ENCODE measurements around the gene ALG6. TPM values are rescaled to one million over a fixed set of nuclear protein-coding genes. Genes with fewer than 3 reads are reported as not detected.
A peak's percentile ranks its signal among the peaks of the same experiment; 100 is the strongest.

The ALG6 gene
- total and polyA plus RNA-seq, 5 donors, result 5.0 to 6.2 (median 5.4) TPM

DNA sequence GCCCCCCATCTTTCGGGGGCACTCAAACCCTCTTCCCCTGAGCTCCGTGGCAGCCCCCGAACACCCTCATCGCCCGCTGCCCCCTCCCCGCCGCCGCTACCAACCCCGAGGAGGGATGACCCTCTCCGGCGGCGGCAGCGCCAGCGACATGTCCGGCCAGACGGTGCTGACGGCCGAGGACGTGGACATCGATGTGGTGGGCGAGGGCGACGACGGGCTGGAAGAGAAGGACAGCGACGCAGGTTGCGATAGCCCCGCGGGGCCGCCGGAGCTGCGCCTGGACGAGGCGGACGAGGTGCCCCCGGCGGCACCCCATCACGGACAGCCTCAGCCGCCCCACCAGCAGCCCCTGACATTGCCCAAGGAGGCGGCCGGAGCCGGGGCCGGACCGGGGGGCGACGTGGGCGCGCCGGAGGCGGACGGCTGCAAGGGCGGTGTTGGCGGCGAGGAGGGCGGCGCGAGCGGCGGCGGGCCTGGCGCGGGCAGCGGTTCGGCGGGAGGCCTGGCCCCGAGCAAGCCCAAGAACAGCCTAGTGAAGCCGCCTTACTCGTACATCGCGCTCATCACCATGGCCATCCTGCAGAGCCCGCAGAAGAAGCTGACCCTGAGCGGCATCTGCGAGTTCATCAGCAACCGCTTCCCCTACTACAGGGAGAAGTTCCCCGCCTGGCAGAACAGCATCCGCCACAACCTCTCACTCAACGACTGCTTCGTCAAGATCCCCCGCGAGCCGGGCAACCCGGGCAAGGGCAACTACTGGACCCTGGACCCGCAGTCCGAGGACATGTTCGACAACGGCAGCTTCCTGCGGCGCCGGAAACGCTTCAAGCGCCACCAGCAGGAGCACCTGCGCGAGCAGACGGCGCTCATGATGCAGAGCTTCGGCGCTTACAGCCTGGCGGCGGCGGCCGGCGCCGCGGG lies 44.2 kb upstream of the ALG6 start:
- DNase-seq (peak in 1 of 3 donors; percentile 52), ATAC-seq (no peak)
- no peak overlapping the region for H3K27ac ChIP-seq (ENCODE audit: low read length)
- no peaks in the 10 kb centered on the region for H3K4me1 ChIP-seq (ENCODE audit: control insufficient read depth, insufficient read depth, low read length)
- no peaks in the 10 kb centered on the region for H3K9me3 ChIP-seq (ENCODE audit: control insufficient read depth, low read length)
- H3K4me3 ChIP-seq (ENCODE audit: low read length), result peak overlapping the region; percentile 59
- no peaks in the 10 kb centered on the region for H3K27me3 ChIP-seq (ENCODE audit: control insufficient read depth, insufficient read depth)
- 3% methylated on average over 104 of the region's 104 CpGs for WGBS
- intact Hi-C loops (cut with DNase I), result no loop called here

DNA sequence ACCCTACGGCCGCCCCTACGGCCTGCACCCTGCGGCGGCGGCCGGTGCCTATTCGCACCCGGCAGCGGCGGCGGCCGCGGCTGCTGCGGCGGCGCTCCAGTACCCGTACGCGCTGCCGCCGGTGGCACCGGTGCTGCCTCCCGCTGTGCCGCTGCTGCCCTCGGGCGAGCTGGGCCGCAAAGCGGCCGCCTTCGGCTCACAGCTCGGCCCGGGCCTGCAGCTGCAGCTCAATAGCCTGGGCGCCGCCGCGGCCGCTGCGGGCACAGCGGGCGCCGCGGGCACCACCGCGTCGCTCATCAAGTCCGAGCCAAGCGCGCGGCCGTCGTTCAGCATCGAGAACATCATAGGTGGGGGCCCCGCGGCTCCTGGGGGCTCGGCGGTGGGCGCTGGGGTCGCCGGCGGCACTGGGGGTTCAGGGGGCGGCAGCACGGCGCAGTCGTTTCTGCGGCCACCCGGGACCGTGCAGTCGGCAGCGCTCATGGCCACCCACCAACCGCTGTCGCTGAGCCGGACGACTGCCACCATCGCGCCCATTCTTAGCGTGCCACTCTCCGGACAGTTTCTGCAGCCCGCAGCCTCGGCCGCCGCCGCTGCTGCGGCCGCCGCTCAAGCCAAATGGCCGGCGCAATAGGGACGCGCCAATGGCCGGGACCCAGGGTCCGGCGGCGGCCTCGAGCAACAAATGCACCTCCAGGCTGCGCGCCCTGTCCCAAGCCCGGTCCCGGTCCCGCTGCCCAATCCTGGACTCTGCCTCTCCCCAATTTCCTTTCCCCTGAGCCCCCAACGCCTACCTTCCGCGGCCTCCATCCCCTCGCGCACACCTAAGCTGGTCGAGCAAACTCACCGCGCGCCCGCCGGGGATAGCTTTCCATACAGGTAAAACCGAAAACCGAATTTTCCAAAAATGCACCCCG lies 43.3 kb upstream of the ALG6 start:
- Histone ChIP-seq H3K4me3 (ENCODE audit: low read length) (peak overlapping the region; percentile 59), H3K27ac (ENCODE audit: low read length) (no peak overlapping the region), H3K4me1 (ENCODE audit: control insufficient read depth, insufficient read depth, low read length) (no peaks in the 10 kb centered on the region), H3K9me3 (ENCODE audit: control insufficient read depth, low read length) (no peaks in the 10 kb centered on the region), H3K27me3 (ENCODE audit: control insufficient read depth, insufficient read depth) (no peaks in the 10 kb centered on the region)
- intact Hi-C loops (cut with DNase I), result no loop called here
- DNase-seq (peak in 1 of 3 donors; percentile 39), ATAC-seq (no peak)
- WGBS, result 4% methylated on average over 114 of the region's 114 CpGs

DNA sequence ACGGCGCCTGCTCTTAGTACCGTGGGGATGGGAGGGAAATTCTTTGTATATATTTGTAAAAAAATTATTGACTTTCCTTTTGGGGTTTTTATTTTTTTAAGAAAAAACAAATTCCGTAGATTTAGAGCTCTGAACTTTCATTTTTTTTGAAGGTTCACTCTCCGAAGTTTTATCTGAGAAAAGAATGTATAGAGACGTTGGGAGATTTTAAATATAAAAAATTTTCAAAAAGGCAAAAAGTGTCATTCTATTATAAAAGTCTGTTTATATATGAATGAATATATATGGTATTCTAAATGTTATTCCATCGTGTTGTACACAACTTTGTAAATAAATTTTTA lies 42.7 kb upstream of the ALG6 start:
- no peaks in the 10 kb centered on the region for H3K27me3 ChIP-seq (ENCODE audit: control insufficient read depth, insufficient read depth)
- intact Hi-C loops (cut with DNase I), result no loop called here
- peak overlapping the region; percentile 59 for H3K4me3 ChIP-seq (ENCODE audit: low read length)
- no peaks in the 10 kb centered on the region for H3K4me1 ChIP-seq (ENCODE audit: control insufficient read depth, insufficient read depth, low read length)
- no peak overlapping the region for H3K27ac ChIP-seq (ENCODE audit: low read length)
- ATAC-seq, result no peak
- DNase-seq, result no peak
- no peaks in the 10 kb centered on the region for H3K9me3 ChIP-seq (ENCODE audit: control insufficient read depth, low read length)
- WGBS, result 12% methylated on average over 7 of the region's 7 CpGs

DNA sequence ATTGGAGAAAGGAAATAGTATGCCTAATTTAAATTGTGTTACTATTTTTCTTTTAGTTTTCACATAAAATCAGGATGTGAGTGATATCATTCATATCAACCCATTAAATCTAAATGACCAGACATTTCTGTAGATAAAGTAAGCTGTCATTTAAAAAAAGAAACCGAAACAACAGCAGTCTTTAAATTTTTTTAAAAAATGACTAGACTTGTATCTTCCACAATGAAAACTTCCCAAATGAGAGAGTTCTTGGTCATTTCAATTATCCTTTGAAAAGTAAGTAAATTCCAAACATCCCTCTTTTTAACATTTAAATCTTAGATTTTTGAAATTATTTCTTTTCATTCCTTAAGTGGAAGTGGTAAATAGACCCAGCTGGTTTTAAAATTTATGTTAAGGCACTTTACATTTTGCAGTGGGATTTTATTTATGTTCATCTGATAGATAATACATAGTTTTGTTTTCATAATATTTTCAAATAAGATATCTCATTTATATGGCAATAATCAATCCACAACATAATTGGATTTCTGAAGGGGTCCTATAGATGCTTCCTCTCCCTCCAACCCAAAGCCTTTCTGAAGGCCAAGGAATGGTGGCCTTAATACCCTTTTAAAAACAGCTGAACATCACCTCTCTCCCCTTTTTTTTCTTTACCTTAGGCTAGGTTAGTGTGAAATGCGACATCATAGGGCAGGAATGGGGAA lies 42.0 kb upstream of the ALG6 start:
- Histone ChIP-seq H3K27me3 (ENCODE audit: control insufficient read depth, insufficient read depth) (no peaks in the 10 kb centered on the region), H3K4me3 (ENCODE audit: low read length) (peak overlapping the region; percentile 5), H3K4me1 (ENCODE audit: control insufficient read depth, insufficient read depth, low read length) (no peaks in the 10 kb centered on the region), H3K9me3 (ENCODE audit: control insufficient read depth, low read length) (no peaks in the 10 kb centered on the region), H3K27ac (ENCODE audit: low read length) (no peak overlapping the region)
- DNase-seq (no peak), ATAC-seq (no peak)
- intact Hi-C loops (cut with DNase I), result no loop called here
- WGBS, result 20% methylated on average over 2 of the region's 2 CpGs

DNA sequence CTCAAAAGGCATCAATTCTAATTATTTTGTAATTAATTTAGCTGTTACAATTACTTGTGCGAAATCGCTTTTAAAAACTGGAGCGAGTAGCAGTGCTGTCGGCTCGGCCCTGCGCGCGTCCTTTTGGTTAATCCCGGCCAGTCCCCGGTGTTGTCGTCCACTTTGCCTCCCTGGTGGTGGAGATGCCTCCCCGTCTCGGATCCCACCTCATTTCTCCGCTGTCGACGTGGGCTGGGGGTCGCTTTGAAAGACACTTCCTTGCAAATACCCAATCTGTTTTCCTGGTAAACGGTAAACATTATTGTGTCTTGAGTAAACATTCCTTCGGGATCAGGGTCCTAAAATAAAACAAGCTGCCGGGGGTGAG lies 41.3 kb upstream of the ALG6 start:
- Histone ChIP-seq H3K9me3 (ENCODE audit: control insufficient read depth, low read length) (no peaks in the 10 kb centered on the region), H3K4me1 (ENCODE audit: control insufficient read depth, insufficient read depth, low read length) (no peaks in the 10 kb centered on the region), H3K4me3 (ENCODE audit: low read length) (peak overlapping the region; percentile 5), H3K27me3 (ENCODE audit: control insufficient read depth, insufficient read depth) (no peaks in the 10 kb centered on the region), H3K27ac (ENCODE audit: low read length) (no peak overlapping the region)
- ATAC-seq, result no peak
- DNase-seq, result no peak
- intact Hi-C loops (cut with DNase I), result no loop called here
- WGBS, result 8% methylated on average over 20 of the region's 20 CpGs

- no peaks in the 10 kb centered on the region for H3K4me1 ChIP-seq (ENCODE audit: control insufficient read depth, insufficient read depth, low read length)
- H3K27ac ChIP-seq (ENCODE audit: low read length), result no peak overlapping the region
- intact Hi-C loops (cut with DNase I), result no loop called here
- DNase-seq, result no peak
- no peak for ATAC-seq
- H3K4me3 ChIP-seq (ENCODE audit: low read length), result no peak overlapping the region
- no peaks in the 10 kb centered on the region for H3K27me3 ChIP-seq (ENCODE audit: control insufficient read depth, insufficient read depth)
- 8% methylated on average over 37 of the region's 37 CpGs for WGBS
- no peaks in the 10 kb centered on the region for H3K9me3 ChIP-seq (ENCODE audit: control insufficient read depth, low read length)
Measured at GRCh38 chr1:63326473-63327380, 40.7 kb upstream of the ALG6 start.

DNA sequence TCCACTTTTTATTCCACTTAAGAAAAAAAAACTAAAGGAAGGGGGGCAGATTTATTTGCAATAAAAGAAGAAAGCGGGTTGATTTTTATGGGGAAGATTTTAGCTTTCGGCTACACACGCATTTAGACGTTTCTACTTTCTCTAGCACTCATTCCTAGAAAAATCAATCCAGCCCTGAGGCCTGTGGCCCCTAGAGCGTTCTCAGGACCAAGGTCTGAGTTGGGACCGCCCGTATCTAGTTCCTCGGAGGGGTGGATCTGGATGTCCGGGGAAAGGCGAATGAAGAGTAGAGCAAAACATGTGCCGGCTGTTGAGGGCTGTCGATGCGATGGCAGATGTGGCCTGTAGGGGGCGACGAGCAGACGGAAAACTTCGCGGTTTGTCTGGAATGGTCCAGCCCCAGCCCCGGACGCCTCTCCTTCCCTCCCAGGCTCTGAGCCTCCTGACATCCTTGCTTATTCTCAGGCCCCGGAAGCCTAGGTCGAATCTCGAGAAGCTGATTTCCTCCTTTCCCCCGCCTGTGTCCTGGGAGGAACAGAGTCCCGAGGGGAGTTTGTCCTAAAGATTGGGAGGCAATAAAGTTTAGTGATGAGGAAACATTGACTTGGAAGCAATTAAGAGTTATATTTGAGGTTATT lies 39.9 kb upstream of the ALG6 start:
- peak; percentile 47 to 78 for ATAC-seq
- Histone ChIP-seq H3K9me3 (ENCODE audit: control insufficient read depth, low read length) (no peaks in the 10 kb centered on the region), H3K4me1 (ENCODE audit: control insufficient read depth, insufficient read depth, low read length) (no peaks in the 10 kb centered on the region), H3K27ac (ENCODE audit: low read length) (no peak overlapping the region), H3K27me3 (ENCODE audit: control insufficient read depth, insufficient read depth) (no peaks in the 10 kb centered on the region), H3K4me3 (ENCODE audit: low read length) (no peak overlapping the region)
- intact Hi-C loops (cut with DNase I), result no loop called here
- WGBS, result 8% methylated on average over 25 of the region's 25 CpGs
- DNase-seq, result peak; percentile 49 to 71 (median 70)

DNA sequence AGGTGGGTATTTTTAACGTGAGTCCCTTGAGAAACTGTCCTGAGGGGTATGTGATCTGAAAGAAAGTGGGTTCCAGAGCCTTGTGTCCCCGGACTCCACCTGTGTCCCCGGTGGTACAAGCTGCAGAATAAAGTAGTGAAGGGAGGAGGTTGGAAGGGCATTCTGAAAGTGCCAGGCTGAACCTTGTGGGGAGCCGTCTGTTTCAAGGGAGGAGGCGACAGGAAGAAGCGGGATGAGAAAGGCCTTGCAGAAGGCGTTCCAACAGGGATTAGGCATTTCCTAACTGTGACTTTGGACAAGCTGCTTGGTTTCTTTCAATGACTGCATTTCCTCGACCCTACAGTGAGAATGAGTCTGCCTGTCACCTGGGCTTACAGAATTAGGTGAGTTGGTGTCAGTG lies 39.3 kb upstream of the ALG6 start:
- Histone ChIP-seq H3K27ac (ENCODE audit: low read length) (no peak overlapping the region), H3K4me1 (ENCODE audit: control insufficient read depth, insufficient read depth, low read length) (no peaks in the 10 kb centered on the region), H3K9me3 (ENCODE audit: control insufficient read depth, low read length) (no peaks in the 10 kb centered on the region), H3K27me3 (ENCODE audit: control insufficient read depth, insufficient read depth) (peaks cover 2% of the 10 kb centered on the region), H3K4me3 (ENCODE audit: low read length) (no peak overlapping the region)
- intact Hi-C loops (cut with DNase I), result no loop called here
- DNase-seq (no peak), ATAC-seq (no peak)
- WGBS, result 50% methylated on average over 8 of the region's 8 CpGs

DNA sequence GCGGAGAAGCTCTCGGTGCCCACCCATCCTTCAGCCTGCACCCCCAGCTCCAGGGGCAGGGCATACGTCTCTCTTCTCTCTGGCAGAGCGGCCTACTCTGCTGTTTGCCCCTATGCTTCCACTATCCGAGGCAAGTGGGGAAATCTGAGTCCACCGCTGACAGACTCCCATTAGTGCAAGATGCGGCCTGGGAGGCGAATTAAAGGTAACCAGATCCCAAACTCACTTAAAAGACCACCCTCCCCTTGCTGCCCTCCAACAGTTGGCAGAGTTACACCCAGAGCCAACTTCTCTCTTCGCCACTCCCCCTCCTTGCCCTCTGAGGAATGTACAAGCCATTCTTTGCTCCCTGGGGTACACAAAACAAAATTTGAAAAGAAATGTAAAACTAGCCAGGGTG lies 38.6 kb upstream of the ALG6 start:
- H3K9me3 ChIP-seq (ENCODE audit: control insufficient read depth, low read length), result no peaks in the 10 kb centered on the region
- no peak overlapping the region for H3K27ac ChIP-seq (ENCODE audit: low read length)
- WGBS, result 68% methylated on average over 9 of the region's 9 CpGs
- no peak for ATAC-seq
- no peaks in the 10 kb centered on the region for H3K4me1 ChIP-seq (ENCODE audit: control insufficient read depth, insufficient read depth, low read length)
- intact Hi-C loops (cut with DNase I), result no loop called here
- DNase-seq, result no peak
- H3K4me3 ChIP-seq (ENCODE audit: low read length), result no peak overlapping the region
- H3K27me3 ChIP-seq (ENCODE audit: control insufficient read depth, insufficient read depth), result peaks cover 6% of the 10 kb centered on the region

All from right cardiac atrium (tissue), 5 donors.